NCI-H82 treated with DMSO at 0.1 percent for 48 hours (cell line): ENCODE measurements around the gene MCMBP.
"Not testable (repeated sequence)": the region's sequence is repeated elsewhere in the genome, so short reads cannot be mapped to it uniquely, and the experiment has no call there.

Experiments
- DNase-seq: peaks from one replicate; lab custom pipeline; 2025; ENCODE audit not compliant: unreplicated experiment; lab: John Stamatoyannopoulos, UW

MCMBP gene, protein sequence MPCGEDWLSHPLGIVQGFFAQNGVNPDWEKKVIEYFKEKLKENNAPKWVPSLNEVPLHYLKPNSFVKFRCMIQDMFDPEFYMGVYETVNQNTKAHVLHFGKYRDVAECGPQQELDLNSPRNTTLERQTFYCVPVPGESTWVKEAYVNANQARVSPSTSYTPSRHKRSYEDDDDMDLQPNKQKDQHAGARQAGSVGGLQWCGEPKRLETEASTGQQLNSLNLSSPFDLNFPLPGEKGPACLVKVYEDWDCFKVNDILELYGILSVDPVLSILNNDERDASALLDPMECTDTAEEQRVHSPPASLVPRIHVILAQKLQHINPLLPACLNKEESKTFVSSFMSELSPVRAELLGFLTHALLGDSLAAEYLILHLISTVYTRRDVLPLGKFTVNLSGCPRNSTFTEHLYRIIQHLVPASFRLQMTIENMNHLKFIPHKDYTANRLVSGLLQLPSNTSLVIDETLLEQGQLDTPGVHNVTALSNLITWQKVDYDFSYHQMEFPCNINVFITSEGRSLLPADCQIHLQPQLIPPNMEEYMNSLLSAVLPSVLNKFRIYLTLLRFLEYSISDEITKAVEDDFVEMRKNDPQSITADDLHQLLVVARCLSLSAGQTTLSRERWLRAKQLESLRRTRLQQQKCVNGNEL

DNA sequence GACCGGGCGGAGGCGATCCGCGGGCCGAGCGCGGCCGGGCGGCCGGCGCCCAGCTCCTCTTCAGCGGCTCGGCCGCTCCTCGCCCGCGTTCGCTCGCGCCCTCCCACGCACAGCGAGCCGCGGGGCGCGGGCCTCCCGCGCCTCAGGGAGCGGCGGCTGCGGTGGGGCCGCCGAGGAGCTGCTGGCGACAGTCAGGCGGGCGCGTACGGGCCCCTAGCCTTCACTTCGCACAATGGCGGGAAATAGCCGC lies at the start of gene MCMBP:
TSS of gene MCMBP (minus strand) at position 234 of the 250 bp plus-strand sequence. CDS start 259 bp downstream, outside the sequence.
- no peak for DNase-seq

DNA sequence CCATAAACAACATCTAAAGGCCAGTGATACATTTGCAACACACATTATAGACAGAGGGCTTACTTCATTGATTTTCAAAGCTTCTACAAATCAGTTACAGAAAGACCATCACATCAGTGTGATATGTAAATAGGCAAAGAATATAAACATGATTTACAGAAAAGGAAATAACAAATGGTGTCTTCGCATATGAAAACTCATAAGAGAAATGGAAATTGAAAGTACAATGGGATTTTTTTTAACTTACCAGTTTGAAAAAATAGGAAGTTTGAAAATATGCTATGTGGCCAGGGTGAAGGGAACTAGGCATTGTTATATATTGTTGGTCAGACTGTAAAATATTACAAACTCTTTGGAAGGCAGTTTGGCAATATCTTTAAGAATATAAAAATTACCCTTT lies 47.2 kb upstream of the MCMBP start:
- DNase-seq, result no peak

DNA sequence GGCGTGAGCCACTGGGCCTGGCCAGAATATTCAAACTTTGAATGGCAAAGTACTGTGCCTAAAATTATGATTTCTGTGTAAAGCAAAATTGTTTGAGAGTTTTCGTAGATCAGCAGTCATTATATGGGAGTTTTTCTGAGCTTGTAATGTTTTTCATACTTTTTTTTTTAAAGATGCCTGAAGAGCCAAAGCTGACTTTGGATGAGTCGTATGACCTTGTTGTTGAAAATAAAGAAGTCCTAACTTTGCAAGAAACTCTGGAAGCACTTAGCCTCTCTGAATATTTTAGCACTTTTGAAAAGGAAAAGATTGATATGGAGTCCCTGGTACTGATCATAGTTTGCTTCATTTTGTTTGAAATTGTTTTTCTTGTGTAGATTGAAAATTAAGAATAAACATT lies 46.6 kb upstream of the MCMBP start:
- DNase-seq, result no peak

DNA sequence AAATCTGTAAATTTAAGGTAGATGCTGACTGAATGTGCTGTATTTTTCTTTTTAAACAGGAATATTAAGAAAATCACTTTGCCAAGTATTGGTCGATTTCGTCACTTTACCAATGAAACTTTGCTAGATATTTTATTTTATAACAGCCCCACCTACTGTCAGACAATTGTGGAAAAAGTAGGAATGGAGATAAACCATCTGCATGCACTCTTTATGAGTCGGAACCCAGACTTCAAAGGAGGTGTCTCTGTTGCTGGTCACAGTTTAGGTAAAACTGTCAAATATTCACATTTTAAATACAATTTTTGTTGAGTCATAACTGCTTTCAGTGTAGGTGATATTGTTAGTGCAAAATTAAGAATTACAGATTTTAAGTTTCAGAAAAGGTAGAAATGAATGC lies 45.1 kb upstream of the MCMBP start:
- no peak for DNase-seq

DNA sequence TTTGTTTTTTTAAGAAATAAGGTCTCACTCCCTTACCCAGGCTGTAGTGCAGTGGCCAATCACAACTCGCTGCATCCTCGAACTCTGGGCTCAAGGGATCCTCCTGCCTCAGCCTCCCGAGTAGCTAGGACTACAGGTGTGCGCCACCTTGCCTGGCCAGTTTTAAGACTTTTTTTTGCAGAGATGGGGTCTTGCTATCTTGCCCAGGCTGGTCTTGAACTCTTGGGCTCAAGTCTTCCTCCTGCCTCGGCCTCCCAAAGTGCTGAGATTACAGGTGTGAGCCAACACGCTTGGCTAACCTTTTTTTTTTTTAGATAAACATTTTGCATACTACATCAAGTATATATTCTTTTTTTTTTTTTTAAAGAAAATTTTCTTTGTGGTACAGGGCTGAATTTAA lies 38.0 kb upstream of the MCMBP start:
- DNase-seq, result no peak

DNA sequence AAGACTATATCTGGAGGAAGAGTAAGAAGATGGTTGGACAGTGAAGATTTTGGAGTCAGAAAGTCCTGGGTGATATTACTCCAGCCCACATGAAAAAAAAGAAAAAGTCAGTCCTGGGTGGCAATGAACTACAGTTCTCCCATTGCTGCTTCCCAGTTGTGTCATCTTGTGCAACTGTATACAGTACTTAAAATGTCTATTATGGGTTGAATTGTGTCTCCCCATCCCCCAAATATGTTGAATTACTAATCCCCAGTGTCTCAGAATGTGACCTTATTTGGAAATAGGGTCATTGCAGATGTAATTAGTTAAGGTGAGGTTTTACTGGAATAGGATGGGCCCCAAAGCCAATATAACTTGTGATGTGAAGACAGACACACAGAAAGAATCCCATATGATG lies 35.5 kb upstream of the MCMBP start:
- DNase-seq, result no peak

DNA sequence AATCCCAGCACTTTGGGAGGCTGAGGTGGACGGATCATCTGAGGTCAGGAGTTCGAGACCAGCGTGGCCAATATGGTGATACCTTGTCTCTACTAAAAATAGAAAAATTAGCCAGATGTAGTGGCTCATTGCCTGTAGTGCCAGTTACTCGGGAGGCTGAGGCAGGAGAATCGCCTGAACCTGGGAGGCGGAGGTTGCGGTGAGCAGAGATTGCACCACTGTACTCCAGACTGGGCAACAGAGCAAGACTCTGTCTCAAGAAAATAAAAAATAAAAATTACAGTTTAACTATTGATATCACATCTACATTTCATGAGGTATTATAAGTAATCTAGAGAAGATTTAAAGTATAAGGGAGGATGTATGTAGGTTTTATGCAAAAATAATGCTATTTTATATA lies 35.1 kb upstream of the MCMBP start:
- not testable (repeated sequence) for DNase-seq

DNA sequence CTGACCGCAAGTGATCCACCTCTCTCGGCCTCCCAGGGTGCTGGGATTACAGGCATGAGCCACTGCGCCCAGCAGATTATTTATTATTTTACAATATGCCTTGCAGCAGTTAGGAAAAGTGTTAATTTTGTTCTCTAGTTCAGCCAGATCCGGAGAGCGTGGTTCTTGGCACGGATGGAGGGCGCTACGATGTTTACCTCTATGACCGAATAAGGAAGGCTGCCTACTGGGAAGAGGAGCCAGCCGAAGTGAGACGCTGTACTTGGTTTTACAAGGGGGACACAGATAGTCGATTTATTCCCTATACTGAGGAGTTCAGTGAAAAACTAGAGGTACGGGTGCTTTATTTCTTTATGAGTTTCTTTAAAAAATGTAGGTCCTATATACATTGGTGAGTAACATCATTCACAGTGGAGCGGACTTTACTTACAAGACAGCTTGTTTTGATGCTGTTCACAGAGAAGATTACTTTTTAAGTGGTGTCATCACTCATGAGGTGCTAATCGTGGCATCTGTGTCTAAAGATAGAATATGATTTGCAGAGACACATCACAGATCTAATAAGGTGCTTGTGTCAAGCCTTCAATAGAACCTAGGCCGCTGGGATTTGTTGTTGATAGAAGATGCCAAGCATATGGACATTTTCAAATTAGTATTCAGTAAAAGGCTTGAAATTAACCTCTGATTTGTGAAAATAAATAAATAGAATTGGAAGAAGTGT lies 31.5 kb upstream of the MCMBP start:
- DNase-seq, result no peak

DNA sequence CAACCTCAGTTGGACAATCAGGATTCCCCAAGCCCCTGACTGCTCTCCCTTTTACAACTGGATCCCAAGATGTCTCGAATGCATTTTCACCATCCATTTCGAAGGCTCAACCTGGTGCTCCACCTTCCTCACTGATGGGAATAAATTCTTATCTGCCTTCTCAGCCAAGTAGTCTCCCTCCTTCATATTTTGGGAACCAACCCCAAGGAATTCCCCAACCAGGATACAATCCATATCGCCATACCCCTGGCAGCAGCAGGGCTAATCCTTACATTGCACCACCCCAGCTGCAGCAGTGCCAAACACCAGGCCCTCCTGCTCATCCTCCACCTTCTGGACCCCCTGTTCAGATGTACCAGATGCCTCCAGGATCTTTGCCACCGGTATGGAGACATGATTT lies 25.9 kb upstream of the MCMBP start:
- DNase-seq, result no peak

DNA sequence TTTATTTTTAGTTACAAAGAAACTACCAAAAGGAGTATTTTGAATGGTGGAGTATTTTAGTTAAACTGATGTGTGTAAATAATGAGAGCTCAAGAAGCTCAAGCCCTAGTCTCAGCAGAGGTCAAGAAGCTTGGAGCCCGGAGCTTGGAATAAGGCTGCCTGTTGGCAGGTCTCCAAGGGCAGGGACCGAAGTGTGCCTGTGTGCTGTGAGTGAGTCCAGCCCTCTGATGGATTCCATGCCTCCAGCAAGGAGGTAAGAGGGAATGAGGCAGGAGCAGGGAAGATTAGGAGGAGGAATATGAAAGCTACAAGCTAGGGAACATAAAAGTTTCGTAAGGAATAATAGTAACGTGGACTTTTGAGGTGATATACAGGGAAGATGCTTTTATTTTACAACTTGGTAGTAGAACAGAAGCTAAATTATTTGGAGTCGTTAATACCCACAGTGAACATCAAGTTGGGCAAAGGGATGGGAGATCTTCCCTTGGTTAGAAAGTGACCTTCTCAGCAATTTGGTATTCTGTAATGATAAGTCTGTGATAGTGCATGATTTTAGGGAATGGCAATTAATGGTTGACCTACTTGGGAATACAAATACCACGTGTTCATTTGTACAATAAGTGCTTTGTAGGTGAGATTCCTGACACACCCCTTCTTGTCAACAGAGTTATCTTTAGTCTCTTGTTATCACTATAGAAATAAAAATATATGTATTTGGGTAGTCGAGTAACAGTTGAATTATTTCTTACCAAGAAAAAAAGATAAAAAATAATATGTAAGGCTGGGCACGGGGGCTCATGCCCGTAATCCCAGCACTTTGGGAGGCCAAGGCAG lies 24.5 kb upstream of the MCMBP start:
- no peak for DNase-seq

DNA sequence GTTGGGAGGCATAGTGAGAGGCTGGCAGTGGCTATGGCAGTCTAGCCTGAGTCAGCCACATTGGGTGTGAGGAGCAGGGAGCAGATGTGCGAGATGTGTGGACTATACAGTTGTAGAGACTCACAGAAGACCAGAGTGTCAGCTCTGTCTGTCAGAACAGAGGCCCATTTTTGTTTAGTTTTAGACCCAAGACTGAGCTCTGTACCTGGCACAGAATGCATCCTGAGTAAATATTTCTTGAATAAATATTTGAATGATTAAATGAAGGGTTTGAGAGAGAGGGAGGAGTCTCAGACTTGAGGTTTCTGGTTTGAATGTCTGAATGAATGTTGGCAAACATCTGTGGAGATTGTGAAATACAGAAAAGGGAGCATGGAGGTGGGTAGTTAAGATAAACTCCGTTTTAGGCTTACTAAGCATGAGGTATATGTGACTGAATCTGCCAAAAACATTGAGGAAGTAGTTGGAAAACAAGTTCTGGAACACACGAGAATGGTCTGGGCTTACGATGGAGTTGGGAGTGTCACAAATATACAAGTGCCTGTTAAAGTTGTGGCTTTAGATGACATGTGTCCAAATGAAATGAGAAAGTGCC lies 23.5 kb upstream of the MCMBP start:
- no peak for DNase-seq

DNA sequence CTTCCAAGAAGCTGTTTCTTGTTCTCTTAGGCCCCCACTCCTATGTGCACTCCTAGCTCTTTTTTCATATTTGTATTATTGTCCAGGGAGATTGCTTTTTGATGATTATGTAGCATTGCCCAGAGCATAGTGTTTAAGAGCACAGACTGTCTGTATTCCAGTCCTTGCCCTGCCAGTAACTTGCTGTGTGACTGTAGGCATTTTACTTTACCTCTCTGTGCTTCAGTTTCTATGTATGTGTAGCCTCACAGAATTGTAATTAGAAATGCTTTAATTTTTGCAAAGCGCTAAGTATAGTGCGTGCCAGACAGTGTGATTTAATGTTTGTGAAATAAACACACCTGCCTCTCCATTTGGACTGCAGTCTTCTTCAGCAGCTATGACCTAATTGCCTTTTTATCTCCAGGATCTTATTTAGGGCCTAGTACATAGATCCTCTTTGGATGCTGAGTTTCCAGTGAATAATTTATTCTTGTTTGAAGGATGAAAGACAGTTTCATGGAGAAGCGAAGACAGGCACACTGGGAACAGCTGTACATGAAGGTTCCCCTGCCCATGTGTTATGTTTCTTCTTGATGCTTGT lies 21.3 kb upstream of the MCMBP start:
- no peak for DNase-seq

DNA sequence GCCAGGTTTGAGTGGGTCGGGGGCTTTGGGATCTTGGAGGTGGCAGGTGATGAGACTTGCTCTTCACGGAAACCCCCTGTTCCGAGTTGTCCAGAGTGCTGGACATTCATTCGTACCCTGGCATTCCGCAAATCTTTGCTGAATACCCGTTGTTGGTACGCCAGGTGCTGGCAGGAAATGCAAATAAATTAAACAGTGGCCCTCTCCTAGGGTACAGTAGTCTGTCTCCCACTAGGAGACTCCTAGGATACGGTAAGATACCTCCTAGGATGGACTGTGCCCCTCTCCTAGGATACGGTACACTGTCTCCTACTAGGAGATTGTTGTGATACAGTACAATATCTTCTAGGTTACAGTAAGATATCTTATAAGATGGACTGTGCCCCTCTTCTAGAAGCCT lies 20.4 kb upstream of the MCMBP start:
- DNase-seq, result no peak

DNA sequence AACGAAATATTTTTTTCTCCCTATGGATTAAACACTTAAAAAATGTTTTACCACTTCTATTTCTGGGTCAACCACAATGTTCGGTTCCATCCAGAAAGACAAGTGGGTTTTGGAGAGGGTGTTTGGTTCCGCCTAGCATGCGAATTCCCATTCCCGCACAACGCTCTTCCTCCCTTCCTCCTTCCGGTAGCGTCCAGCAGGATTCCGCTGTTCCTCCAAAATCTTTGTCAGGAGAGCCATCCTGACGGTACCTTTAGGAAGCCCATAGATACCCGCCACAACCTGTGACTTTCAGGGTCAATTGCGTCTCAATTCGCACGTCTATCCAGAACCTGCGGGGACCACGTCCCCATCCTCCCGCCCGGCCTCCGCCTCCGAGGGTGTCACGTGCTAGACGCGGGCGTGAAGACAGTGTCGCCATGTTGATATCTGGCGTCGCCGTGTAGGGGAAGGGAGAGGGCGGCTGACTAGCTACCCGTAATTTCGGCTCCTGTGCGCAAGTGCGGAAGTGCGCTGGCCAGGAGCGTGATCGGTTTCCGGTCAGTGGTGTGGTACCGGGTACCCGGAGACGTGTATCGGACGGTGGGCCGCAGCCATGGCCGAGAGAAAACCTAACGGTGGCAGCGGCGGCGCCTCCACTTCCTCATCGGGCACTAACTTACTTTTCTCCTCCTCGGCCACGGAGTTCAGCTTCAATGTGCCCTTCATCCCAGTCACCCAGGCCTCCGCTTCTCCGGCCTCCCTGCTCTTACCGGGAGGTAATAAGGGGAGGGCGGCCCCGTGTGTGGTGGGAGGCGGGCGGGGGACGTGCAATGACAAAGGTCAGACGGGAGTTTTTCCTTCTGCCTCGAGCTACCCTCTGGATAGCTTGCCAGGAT lies 19.8 kb upstream of the MCMBP start, which contains the start of gene SEC23IP:
TSS of gene SEC23IP (plus strand) at position 543 of the 878 bp plus-strand sequence. CDS start at position 596, 53 bp downstream.
- peak; percentile 47 for DNase-seq

DNA sequence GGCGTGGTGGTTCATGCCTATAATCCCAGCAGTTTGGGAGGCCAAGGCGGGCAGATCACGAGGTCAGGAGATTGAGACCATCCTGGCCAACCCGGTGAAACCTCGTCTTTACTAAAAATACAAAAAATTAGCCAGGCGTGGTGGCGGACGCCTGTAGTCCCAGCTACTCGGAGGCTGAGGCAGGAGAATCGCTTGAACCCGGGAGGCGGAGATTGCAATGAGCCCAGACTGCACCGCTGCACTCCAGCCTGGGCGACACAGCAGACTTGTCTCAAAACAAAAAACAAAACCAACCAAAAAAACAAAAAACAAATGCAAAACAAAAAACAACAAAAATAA lies 19.2 kb upstream of the MCMBP start:
- DNase-seq, result not testable (repeated sequence)

DNA sequence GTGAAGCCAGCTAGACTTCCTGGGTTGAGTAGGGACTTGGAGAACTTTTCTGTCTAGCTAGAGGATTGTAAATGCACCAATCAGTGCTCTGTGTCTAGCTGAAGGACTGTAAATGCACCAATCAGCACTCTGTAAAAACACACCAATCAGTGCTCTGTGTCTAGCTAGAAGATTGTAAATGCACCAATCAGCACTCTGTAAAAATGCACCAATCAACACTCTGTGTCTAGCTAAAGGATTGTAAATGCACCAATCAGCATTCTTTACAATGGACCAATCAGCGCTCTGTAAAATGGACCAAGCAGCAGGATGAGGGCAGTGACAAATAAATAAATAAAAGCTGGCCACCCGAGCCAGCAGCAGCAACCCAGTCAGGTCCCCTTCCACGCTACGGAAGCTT lies 17.7 kb upstream of the MCMBP start:
- DNase-seq, result not testable (repeated sequence)

DNA sequence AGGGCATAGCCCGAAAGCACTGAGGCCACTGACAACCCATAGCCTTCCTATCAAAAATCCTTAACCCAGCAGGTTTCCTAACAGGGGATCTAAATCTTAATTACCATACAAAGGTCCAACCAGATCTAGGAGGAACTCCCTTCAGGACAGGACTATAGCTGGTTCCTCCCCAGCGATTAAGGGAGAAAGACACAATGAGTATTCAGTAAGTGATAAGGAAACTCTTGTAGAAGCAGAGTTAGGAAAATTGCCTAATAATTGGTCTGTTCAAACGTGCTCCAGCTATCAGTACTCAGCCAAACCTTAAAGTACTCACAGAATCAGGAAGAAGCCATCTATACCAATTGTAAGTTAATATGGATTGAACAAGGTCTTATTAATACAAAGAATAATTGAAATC lies 16.6 kb upstream of the MCMBP start:
- not testable (repeated sequence) for DNase-seq

DNA sequence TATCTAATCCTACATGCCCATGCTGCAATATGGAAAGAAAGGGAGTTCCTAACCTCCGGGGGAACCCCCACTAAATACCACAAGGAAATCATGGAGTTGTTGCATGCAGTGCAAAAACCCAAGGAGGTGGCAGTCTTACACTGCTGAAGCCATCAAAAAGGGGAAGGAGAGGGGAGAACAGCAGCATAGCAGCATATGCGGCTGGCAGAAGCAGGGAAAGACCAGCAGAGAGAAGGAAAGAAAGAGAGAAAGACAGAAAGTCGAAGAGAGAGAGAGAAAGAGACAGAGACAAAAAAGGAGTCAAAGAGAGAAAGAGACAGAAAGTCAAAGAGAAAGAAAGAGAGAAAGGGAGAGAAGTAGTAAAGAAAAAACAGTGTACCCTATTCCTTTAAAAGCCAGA lies 16.1 kb upstream of the MCMBP start:
- DNase-seq, result not testable (repeated sequence)

DNA sequence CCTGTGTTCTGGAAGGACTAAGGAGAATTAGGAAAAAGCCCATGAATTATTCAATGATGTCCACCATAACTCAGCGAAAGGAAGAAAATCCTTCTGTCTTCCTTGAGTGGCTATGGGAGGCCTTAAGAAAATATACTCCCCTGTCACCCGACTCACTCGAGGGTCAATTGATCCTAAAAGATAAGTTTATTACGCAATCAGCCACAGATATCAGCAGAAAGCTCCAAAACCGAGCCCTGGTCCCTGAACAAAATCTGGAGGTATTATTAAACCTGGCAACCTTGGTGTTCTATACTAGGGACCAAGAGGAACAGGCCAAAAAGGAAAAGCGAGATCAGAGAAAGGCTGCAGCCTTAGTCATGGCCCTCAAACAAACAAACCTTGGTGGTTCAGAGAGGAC lies 13.4 kb upstream of the MCMBP start:
- not testable (repeated sequence) for DNase-seq
